ENCODE measurements around the gene GREB1L.

GREB1L gene

GRCh38 chr18:21452796-21453510 is 210.9 kb downstream of the GREB1L start:
- no peak for DNase-seq

- DNase-seq, result no peak
Observed at GRCh38 chr18:21453511-21453901, 211.5 kb downstream of the GREB1L start.

GRCh38 chr18:21454725-21455124 is 212.7 kb downstream of the GREB1L start:
- DNase-seq, result no peak

- DNase-seq, result no peak
Observed at GRCh38 chr18:21456428-21457178, 214.6 kb downstream of the GREB1L start.

GRCh38 chr18:21457179-21457535 is 215.1 kb downstream of the GREB1L start:
- DNase-seq, result no peak

GRCh38 chr18:21458310-21458709 is 216.3 kb downstream of the GREB1L start:
- DNase-seq, result no peak

- DNase-seq, result no peak
Observed at GRCh38 chr18:21458788-21459187, 216.8 kb downstream of the GREB1L start.

- DNase-seq, result no peak
Observed at GRCh38 chr18:21459706-21460286, 217.8 kb downstream of the GREB1L start.

GRCh38 chr18:21461460-21461859 is 219.4 kb downstream of the GREB1L start:
- no peak for DNase-seq

- no peak for DNase-seq
Observed at GRCh38 chr18:21463718-21464117, 221.7 kb downstream of the GREB1L start.

GRCh38 chr18:21468514-21469164 is 226.6 kb downstream of the GREB1L start:
- no peak for DNase-seq

GRCh38 chr18:21472741-21473140 is 230.7 kb downstream of the GREB1L start:
- DNase-seq, result no peak

- no peak for DNase-seq
Observed at GRCh38 chr18:21474621-21475020, 232.6 kb downstream of the GREB1L start.

- DNase-seq, result no peak
Observed at GRCh38 chr18:21479721-21480120, 237.7 kb downstream of the GREB1L start.

GRCh38 chr18:21481739-21482138 is 239.7 kb downstream of the GREB1L start:
- no peak for DNase-seq

GRCh38 chr18:21483051-21483450 is 241.0 kb downstream of the GREB1L start:
- DNase-seq, result no peak

GRCh38 chr18:21484851-21485636 is 243.0 kb downstream of the GREB1L start:
- DNase-seq, result no peak

- no peak for DNase-seq
Observed at GRCh38 chr18:21486905-21487437, 244.9 kb downstream of the GREB1L start.

- no peak for DNase-seq
Observed at GRCh38 chr18:21489119-21489750, 247.2 kb downstream of the GREB1L start.

- no peak for DNase-seq
Observed at GRCh38 chr18:21489919-21490495, 248.0 kb downstream of the GREB1L start.

GRCh38 chr18:21490748-21491147 is 248.7 kb downstream of the GREB1L start:
- no peak for DNase-seq
